ENCODE results near the gene RCAN3. TPM values are rescaled to one million over a fixed set of nuclear protein-coding genes. Genes with fewer than 3 reads are reported as not detected.

RCAN3 gene
- total RNA-seq, 1 donor from 2014 or later: 14.5 TPM

GRCh38 chr1:24562625-24563024, 60.0 kb downstream of the RCAN3 start:
- Mint-ChIP-seq H3K4me1 (ENCODE audit: low read depth) (peaks cover 33% of the 10 kb centered on the region), H3K4me3 (ENCODE audit: unreplicated experiment) (no peak overlapping the region), H3K36me3 (ENCODE audit: low read depth) (no peaks in the 10 kb centered on the region), H3K27me3 (ENCODE audit: low read depth) (no peaks in the 10 kb centered on the region), H3K9me3 (ENCODE audit: low read depth) (no peaks in the 10 kb centered on the region), H3K27ac (ENCODE audit: unreplicated experiment) (no peak overlapping the region)
- DNase-seq (ENCODE audit: low spot score): peak; percentile 50
- no peak for TF ChIP-seq CTCF (IDR thresholded peaks at IDR 0.05)

GRCh38 chr1:24564695-24565094, 62.1 kb downstream of the RCAN3 start:
- H3K4me3 Mint-ChIP-seq (ENCODE audit: unreplicated experiment): no peak overlapping the region
- H3K9me3 Mint-ChIP-seq (ENCODE audit: low read depth): no peaks in the 10 kb centered on the region
- no peak for TF ChIP-seq CTCF (IDR thresholded peaks at IDR 0.05)
- peaks cover 34% of the 10 kb centered on the region for H3K4me1 Mint-ChIP-seq (ENCODE audit: low read depth)
- H3K27ac Mint-ChIP-seq (ENCODE audit: unreplicated experiment): no peak overlapping the region
- no peak for DNase-seq (ENCODE audit: low spot score)
- no peaks in the 10 kb centered on the region for H3K36me3 Mint-ChIP-seq (ENCODE audit: low read depth)
- no peaks in the 10 kb centered on the region for H3K27me3 Mint-ChIP-seq (ENCODE audit: low read depth)

- Mint-ChIP-seq H3K4me3 (ENCODE audit: unreplicated experiment) (no peak overlapping the region), H3K4me1 (ENCODE audit: low read depth) (peaks cover 34% of the 10 kb centered on the region), H3K36me3 (ENCODE audit: low read depth) (no peaks in the 10 kb centered on the region), H3K27ac (ENCODE audit: unreplicated experiment) (no peak overlapping the region), H3K9me3 (ENCODE audit: low read depth) (no peaks in the 10 kb centered on the region), H3K27me3 (ENCODE audit: low read depth) (no peaks in the 10 kb centered on the region)
- TF ChIP-seq CTCF (IDR thresholded peaks at IDR 0.05): no peak
- DNase-seq (ENCODE audit: low spot score): no peak
Observed at GRCh38 chr1:24566236-24566867, 63.7 kb downstream of the RCAN3 start.

- no peaks in the 10 kb centered on the region for H3K9me3 Mint-ChIP-seq (ENCODE audit: low read depth)
- H3K4me1 Mint-ChIP-seq (ENCODE audit: low read depth): peaks cover 23% of the 10 kb centered on the region
- peak; percentile 48 for TF ChIP-seq CTCF (IDR thresholded peaks at IDR 0.05)
Observed at GRCh38 chr1:24567792-24568388, 65.3 kb downstream of the RCAN3 start.

GRCh38 chr1:24568475-24568874, 65.8 kb downstream of the RCAN3 start:
- H3K4me1 Mint-ChIP-seq (ENCODE audit: low read depth): peaks cover 21% of the 10 kb centered on the region
- no peaks in the 10 kb centered on the region for H3K36me3 Mint-ChIP-seq (ENCODE audit: low read depth)
- no peaks in the 10 kb centered on the region for H3K9me3 Mint-ChIP-seq (ENCODE audit: low read depth)
- no peak for DNase-seq (ENCODE audit: low spot score)
- no peak for TF ChIP-seq CTCF (IDR thresholded peaks at IDR 0.05)
- H3K4me3 Mint-ChIP-seq (ENCODE audit: unreplicated experiment): no peak overlapping the region
- H3K27me3 Mint-ChIP-seq (ENCODE audit: low read depth): no peaks in the 10 kb centered on the region
- H3K27ac Mint-ChIP-seq (ENCODE audit: unreplicated experiment): peak overlapping the region; percentile 13

More at GRCh38 chr1:24567792-24568388, 65.3 kb downstream of the RCAN3 start:
- Mint-ChIP-seq H3K27ac (ENCODE audit: unreplicated experiment) (peak overlapping the region; percentile 13), H3K36me3 (ENCODE audit: low read depth) (no peaks in the 10 kb centered on the region), H3K4me3 (ENCODE audit: unreplicated experiment) (no peak overlapping the region), H3K27me3 (ENCODE audit: low read depth) (no peaks in the 10 kb centered on the region)
- DNase-seq (ENCODE audit: low spot score): no peak
